GM23338 (cell line): Measurements from ENCODE around the gene DDX27. TPM values are rescaled to one million over a fixed set of nuclear protein-coding genes. Genes with fewer than 3 reads are reported as not detected.

Experiments used
- ATAC-seq: fragments of 200-7000 bp; cut with Tn5 transposase; 3 replicates; pipeline ENCODE4 v1.9.1; 2020
- DNase-seq: peaks from one replicate; pipeline ENCODE4 v3.0.0-alpha.2; 2015; ENCODE audit warnings: low spot score
- H2AFZ ChIP-seq: fragments of 200-600 bp; sonication (generic); 2 replicates; pipeline ENCODE4 v1.8.0; 2016; ENCODE audit warnings: antibody characterized with exemption, mild to moderate bottlenecking, moderate library complexity
- H3F3A ChIP-seq: fragments of 200-600 bp; sonication (generic); replicated peaks from 2 replicates; pipeline ENCODE4 v1.8.0; 2017; ENCODE audit warnings: antibody characterized with exemption, mixed run types, low read depth
- H3K27ac ChIP-seq: fragments of 200-600 bp; sonication (generic); 2 replicates; pipeline ENCODE4 v1.6.1; 2016; ENCODE audit warnings: low read depth
- H3K27me3 ChIP-seq: fragments of 200-600 bp; sonication (generic); 2 replicates; pipeline ENCODE4 v1.8.0; 2016; ENCODE audit warnings: mild to moderate bottlenecking, mixed run types, moderate library complexity; ENCODE audit not compliant: insufficient read depth
- H3K36me3 ChIP-seq: fragments of 200-600 bp; sonication (generic); 2 replicates; pipeline ENCODE4 v1.8.0; 2016; ENCODE audit warnings: mild to moderate bottlenecking; ENCODE audit not compliant: insufficient read depth
- H3K4me1 ChIP-seq: fragments of 200-600 bp; sonication (generic); 2 replicates; pipeline ENCODE4 v1.8.0; 2016; ENCODE audit warnings: mild to moderate bottlenecking, moderate library complexity; ENCODE audit not compliant: insufficient read depth
- H3K4me2 ChIP-seq: fragments of 200-600 bp; sonication (generic); 2 replicates; pipeline ENCODE4 v1.7.1; 2017; ENCODE audit warnings: mixed run types
- H3K4me3 ChIP-seq: fragments of 200-600 bp; sonication (generic); 2 replicates; pipeline ENCODE4 v1.6.1; 2016; ENCODE audit warnings: mixed run types
- H3K79me2 ChIP-seq: fragments of 200-600 bp; sonication (generic); replicated peaks from 2 replicates; pipeline ENCODE4 v1.8.0; 2017; ENCODE audit warnings: mild to moderate bottlenecking; ENCODE audit not compliant: insufficient read depth
- H3K9me2 ChIP-seq: fragments of 200-600 bp; sonication (generic); 2 replicates; pipeline ENCODE4 v1.8.0; 2017; ENCODE audit not compliant: insufficient read depth
- H4K20me1 ChIP-seq: fragments of 200-600 bp; sonication (generic); replicated peaks from 2 replicates; pipeline ENCODE4 v1.8.0; 2017; ENCODE audit warnings: mild to moderate bottlenecking; ENCODE audit not compliant: insufficient read depth
- H3K27ac Mint-ChIP-seq: 2 replicates; pipeline ENCODE4 v1.8.0; 2020; ENCODE audit warnings: inconsistent platforms, mild to moderate bottlenecking, moderate library complexity, mixed read lengths
- H3K27me3 Mint-ChIP-seq: 3 replicates; pipeline ENCODE4 v1.8.0; 2022; ENCODE audit warnings: low read depth, mild to moderate bottlenecking, moderate library complexity, mixed read lengths, inconsistent platforms; ENCODE audit not compliant: insufficient read depth, poor library complexity
- H3K36me3 Mint-ChIP-seq: 3 replicates; pipeline ENCODE4 v1.8.0; 2021; ENCODE audit warnings: low read depth, mild to moderate bottlenecking, inconsistent platforms, moderate library complexity, mixed read lengths
- H3K4me1 Mint-ChIP-seq: 3 replicates; pipeline ENCODE4 v1.8.0; 2020; ENCODE audit warnings: mild to moderate bottlenecking, inconsistent platforms, mixed read lengths
- H3K4me3 Mint-ChIP-seq: 3 replicates; pipeline ENCODE4 v1.8.0; 2021; ENCODE audit warnings: moderate library complexity, mild to moderate bottlenecking, inconsistent platforms, mixed read lengths
- H3K9me3 Mint-ChIP-seq: 3 replicates; pipeline ENCODE4 v1.8.0; 2020; ENCODE audit warnings: moderate library complexity, mild to moderate bottlenecking, inconsistent platforms, mixed read lengths
- CREB1 ChIP-seq: fragments of 250-450 bp; sonication (Bioruptor Pico); IDR thresholded peaks from 2 replicates; pipeline ENCODE4 v1.5.0; 2020; ENCODE audit warnings: low read depth, mild to moderate bottlenecking, moderate library complexity
- CTCF ChIP-seq, 2 experiments: fragments of 200-600 bp in 1 of 2; sonication (generic) in 1 of 2; conservative IDR thresholded peaks; 2 replicates each; pipeline versions ENCODE4 v1.5.1 to v1.6.1; 2016 to 2017; ENCODE audit warnings: antibody characterized with exemption in 2 of 2, low read depth in 2 of 2, mild to moderate bottlenecking in 2 of 2, moderate library complexity in 1 of 2
- ETS1 ChIP-seq: IDR thresholded peaks from 2 replicates; pipeline ENCODE4 v1.6.1; 2016; ENCODE audit warnings: antibody characterized with exemption
- EZH2 ChIP-seq: fragments of 200-600 bp; sonication (generic); IDR thresholded peaks from one replicate; pipeline ENCODE4 v1.8.0; 2017; ENCODE audit warnings: antibody characterized with exemption, mild to moderate bottlenecking, low read depth; ENCODE audit not compliant: unreplicated experiment
- EZH2phosphoT487 ChIP-seq: fragments of 200-600 bp; sonication (generic); IDR thresholded peaks from one replicate; pipeline ENCODE4 v1.8.1; 2018; ENCODE audit warnings: antibody characterized with exemption; ENCODE audit not compliant: unreplicated experiment
- JUNB ChIP-seq: IDR thresholded peaks from one replicate; pipeline ENCODE4 v1.6.1; 2016; ENCODE audit warnings: antibody characterized with exemption; ENCODE audit not compliant: unreplicated experiment
- NANOG ChIP-seq: IDR thresholded peaks from 2 replicates; pipeline ENCODE4 v1.6.1; 2016; ENCODE audit warnings: antibody characterized with exemption, borderline replicate concordance
- POLR2AphosphoS5 ChIP-seq: IDR thresholded peaks from 2 replicates; pipeline ENCODE4 v1.6.1; 2016; ENCODE audit warnings: antibody characterized with exemption, low read depth
- REST ChIP-seq: IDR thresholded peaks from one replicate; pipeline ENCODE4 v1.6.1; 2018; ENCODE audit warnings: antibody characterized with exemption; ENCODE audit not compliant: unreplicated experiment
- STAT1 ChIP-seq: IDR thresholded peaks from one replicate; pipeline ENCODE4 v1.6.1; 2016; ENCODE audit warnings: antibody characterized with exemption; ENCODE audit not compliant: unreplicated experiment
- ZNF114 ChIP-seq: fragments of 250-450 bp; sonication (Bioruptor Pico); IDR thresholded peaks from 2 replicates; pipeline ENCODE4 v1.5.0; 2020; ENCODE audit warnings: mild to moderate bottlenecking, moderate library complexity
- ZNF331 ChIP-seq: fragments of 250-450 bp; sonication (Bioruptor Pico); IDR thresholded peaks from 2 replicates; pipeline ENCODE4 v1.5.0; 2020; ENCODE audit warnings: low read depth, mild to moderate bottlenecking, moderate library complexity
- polyA plus RNA-seq: library from polyadenylated mRNA; unstranded; fragments of >200 nt; fragmentation: Nextera tagmentation; extraction: Ambion mirVana; gene quantifications from 2 replicates; pipeline ENCODE4 v1.2.1, GENCODE V29; 2016
- total RNA-seq: library from RNA; depleted of rRNA; stranded (reverse); fragments of >200 nt; shearing (Covaris generic); gene quantifications from 2 replicates; pipeline ENCODE4 v1.2.3, GENCODE V29; 2014

The DDX27 gene
- total and polyA plus RNA-seq, 2 experiments from 2014 or later = 53.3 to 81.3 TPM

GRCh38 chr20:49236301-49236700, 17.1 kb downstream of the DDX27 start:
- Mint-ChIP-seq H3K9me3 (no peaks in the 10 kb centered on the region), H3K27me3 (no peaks in the 10 kb centered on the region), H3K27ac (no peak overlapping the region), H3K4me3 (no peak overlapping the region), H3K4me1 (no peaks in the 10 kb centered on the region), H3K36me3 (peaks cover 86% of the 10 kb centered on the region)
- DNase-seq (no peak), ATAC-seq (no peak)
- Histone ChIP-seq H2AFZ (no peak overlapping the region), H3K4me2 (no peak overlapping the region), H4K20me1 (no peaks in the 10 kb centered on the region; the same call in none of the 2 replicates), H3K4me3 (no peak overlapping the region), H3K27me3 (no peaks in the 10 kb centered on the region), H3K9me2 (no peaks in the 10 kb centered on the region), H3K4me1 (no peaks in the 10 kb centered on the region), H3K36me3 (peaks cover 53% of the 10 kb centered on the region), H3K27ac (no peak overlapping the region), H3F3A (peaks cover 3% of the 10 kb centered on the region; the same call in 1 of the 2 replicates), H3K79me2 (no peaks in the 10 kb centered on the region)
- TF ChIP-seq ZNF114 (CRISPR knock-in tag) (no peak), ETS1 (no peak), EZH2phosphoT487 (no peak), NANOG (no peak), CREB1 (no peak), REST (no peak), CTCF (conservative IDR thresholded peaks at IDR 0.05; ENCODE audit: low read depth in 2 of 2) (no peak), POLR2AphosphoS5 (no peak), JUNB (no peak), ZNF331 (CRISPR knock-in tag) (no peak), STAT1 (no peak), EZH2 (no peak)
